ENCODE data around the gene LAMA3. TPM values are rescaled to one million over a fixed set of nuclear protein-coding genes. Genes with fewer than 3 reads are reported as not detected.

Gene LAMA3
- total RNA-seq, 4 donors from 2014 or later = 16.9 to 57.5 (median 48.3) TPM

GRCh38 chr18:23969664-23970063 lies 280.4 kb downstream of the LAMA3 start:
- no peak for TF ChIP-seq CTCF (IDR thresholded peaks at IDR 0.05)
- DNase-seq (ENCODE audit: low spot score) = no peak
- no peak for ATAC-seq (ENCODE audit: low FRiP score)

- TF ChIP-seq CTCF (IDR thresholded peaks at IDR 0.05) = no peak
- ATAC-seq (ENCODE audit: low FRiP score) = no peak
Measured at GRCh38 chr18:23970161-23971096, 281.2 kb downstream of the LAMA3 start.

GRCh38 chr18:23971097-23971440 lies 281.8 kb downstream of the LAMA3 start:
- no peak for ATAC-seq (ENCODE audit: low FRiP score)
- no peak for TF ChIP-seq CTCF (IDR thresholded peaks at IDR 0.05)
- DNase-seq (ENCODE audit: low spot score) = no peak

More at GRCh38 chr18:23970161-23971096, 281.2 kb downstream of the LAMA3 start:
- DNase-seq (ENCODE audit: low spot score) = no peak

GRCh38 chr18:23971666-23972230 lies 282.5 kb downstream of the LAMA3 start:
- DNase-seq (ENCODE audit: low spot score) (no peak), ATAC-seq (ENCODE audit: low FRiP score) (no peak)
- TF ChIP-seq CTCF (IDR thresholded peaks at IDR 0.05) = no peak

GRCh38 chr18:23972453-23972852 lies 283.2 kb downstream of the LAMA3 start:
- ATAC-seq (ENCODE audit: low FRiP score) = no peak

GRCh38 chr18:23977103-23977502 lies 287.9 kb downstream of the LAMA3 start:
- ATAC-seq (ENCODE audit: low FRiP score) (no peak), DNase-seq (ENCODE audit: low spot score) (no peak)
- no peak for TF ChIP-seq CTCF (IDR thresholded peaks at IDR 0.05)

More at GRCh38 chr18:23972453-23972852, 283.2 kb downstream of the LAMA3 start:
- DNase-seq (ENCODE audit: low spot score) = no peak
- no peak for TF ChIP-seq CTCF (IDR thresholded peaks at IDR 0.05)

Measured in omental fat pad (tissue), 4 donors.